Gastroesophageal sphincter (tissue), 3 donors: ENCODE results near the gene HOXB4.

ENCODE experiments used
- CTCF ChIP-seq, 4 experiments: fragments of 200-600 bp in 2 of 4; fragments of 450-650 bp in 2 of 4; sonication (generic) in 1 of 4; IDR thresholded peaks; one replicate each; pipeline ENCODE4 v1.5.1; 2017 to 2019; ENCODE audit warnings: antibody characterized with exemption in 4 of 4, mild to moderate bottlenecking in 2 of 4, moderate library complexity in 2 of 4
- POLR2A ChIP-seq, 2 donors: fragments of 450-650 bp; IDR thresholded peaks; one replicate each; pipeline ENCODE4 v1.6.1; 2017; ENCODE audit warnings: antibody characterized with exemption in 2 of 2, mild to moderate bottlenecking in 2 of 2, moderate library complexity in 1 of 2

GRCh38 chr17:48586355-48587258 is 8.5 kb upstream of the HOXB4 start:
- TF ChIP-seq CTCF (IDR thresholded peaks at IDR 0.05) (no peak), POLR2A (IDR thresholded peaks at IDR 0.05) (no peak)
